Osteoblast (primary cell): Measurements from ENCODE around the gene YIPF3. TPM values are rescaled to one million over a fixed set of nuclear protein-coding genes. Genes with fewer than 3 reads are reported as not detected.
A peak's percentile ranks its signal among the peaks of the same experiment; 100 is the strongest.

Source experiments
- DNase-seq: peaks from one replicate; pipeline ENCODE4 v3.0.0; 2011; ENCODE audit warnings: low spot score, mixed read lengths; ENCODE audit not compliant: insufficient read length; ENCODE audit errors: missing footprints
- H2AFZ ChIP-seq: 2 replicates; pipeline ENCODE4 v1.6.0; 2011; ENCODE audit warnings: mild to moderate bottlenecking, low read length
- H3K27ac ChIP-seq: 2 replicates; pipeline ENCODE4 v1.5.1; 2011; ENCODE audit warnings: mild to moderate bottlenecking, low read depth, low read length, moderate library complexity
- H3K27me3 ChIP-seq: 2 replicates; pipeline ENCODE4 v1.6.0; 2012; ENCODE audit warnings: mild to moderate bottlenecking, control low read depth, inconsistent platforms, low read length, moderate library complexity; ENCODE audit not compliant: insufficient read depth
- H3K36me3 ChIP-seq: 2 replicates; pipeline ENCODE4 v1.5.1; 2011; ENCODE audit warnings: mild to moderate bottlenecking, low read length, control low read depth, moderate library complexity; ENCODE audit not compliant: insufficient read depth
- H3K4me1 ChIP-seq: 2 replicates; pipeline ENCODE4 v1.5.1; 2011; ENCODE audit warnings: mild to moderate bottlenecking, low read length, control low read depth, moderate library complexity; ENCODE audit not compliant: insufficient read depth
- H3K4me2 ChIP-seq: 2 replicates; pipeline ENCODE4 v1.6.0; 2011; ENCODE audit warnings: mild to moderate bottlenecking, low read length; ENCODE audit not compliant: insufficient read depth
- H3K4me3 ChIP-seq: fragments of 200-600 bp; sonication (generic); 3 replicates; pipeline ENCODE4 v1.5.1; 2012; ENCODE audit warnings: mild to moderate bottlenecking, low read length, inconsistent platforms; ENCODE audit not compliant: insufficient read depth
- H3K79me2 ChIP-seq: 2 replicates; pipeline ENCODE4 v1.6.0; 2012; ENCODE audit warnings: mild to moderate bottlenecking, low read length, control low read depth, inconsistent platforms; ENCODE audit not compliant: insufficient read depth
- H3K9me3 ChIP-seq: 2 replicates; pipeline ENCODE4 v1.5.1; 2011; ENCODE audit warnings: low read depth, low read length, control low read depth
- H4K20me1 ChIP-seq: 2 replicates; pipeline ENCODE4 v1.6.0; 2012; ENCODE audit warnings: mild to moderate bottlenecking, low read length, control low read depth; ENCODE audit not compliant: insufficient read depth
- CTCF ChIP-seq: IDR thresholded peaks from 2 replicates; pipeline ENCODE4 v1.5.1; 2011; ENCODE audit warnings: mild to moderate bottlenecking, low read depth, low read length, moderate library complexity; ENCODE audit errors: extremely low read depth
- total RNA-seq: library from RNA; depleted of rRNA; stranded (reverse); fragments of >200 nt; gene quantifications from 2 replicates; pipeline ENCODE4 v1.2.3, GENCODE V29; 2012

YIPF3 gene
- total RNA-seq, 1 donor: 98.8 TPM

GRCh38 chr6:43532201-43532600 lies 15.5 kb upstream of the YIPF3 start:
- H3K27ac ChIP-seq: peak overlapping the region; percentile 52

GRCh38 chr6:43524483-43524961 lies 7.8 kb upstream of the YIPF3 start:
- H3K9me3 ChIP-seq: no peaks in the 10 kb centered on the region

More at GRCh38 chr6:43532201-43532600, 15.5 kb upstream of the YIPF3 start:
- Histone ChIP-seq H3K4me1 (peaks cover 3% of the 10 kb centered on the region), H3K4me2 (no peak overlapping the region), H3K36me3 (peaks cover 53% of the 10 kb centered on the region), H3K79me2 (no peaks in the 10 kb centered on the region), H3K9me3 (no peaks in the 10 kb centered on the region), H4K20me1 (no peaks in the 10 kb centered on the region), H2AFZ (no peak overlapping the region), H3K27me3 (no peaks in the 10 kb centered on the region), H3K4me3 (no peak overlapping the region)
- TF ChIP-seq CTCF: no peak
- DNase-seq: no peak

GRCh38 chr6:43523284-43523683 lies 6.6 kb upstream of the YIPF3 start:
- Histone ChIP-seq H4K20me1 (peaks cover 5% of the 10 kb centered on the region), H3K4me3 (no peak overlapping the region), H3K9me3 (no peaks in the 10 kb centered on the region), H3K4me1 (peaks cover 3% of the 10 kb centered on the region), H2AFZ (no peak overlapping the region), H3K36me3 (peaks cover 87% of the 10 kb centered on the region), H3K4me2 (no peak overlapping the region), H3K27me3 (no peaks in the 10 kb centered on the region), H3K79me2 (peaks cover 22% of the 10 kb centered on the region), H3K27ac (no peak overlapping the region)
- DNase-seq: no peak
- TF ChIP-seq CTCF: no peak

More at GRCh38 chr6:43524483-43524961, 7.8 kb upstream of the YIPF3 start:
- no peak overlapping the region for H3K27ac ChIP-seq
- H3K4me2 ChIP-seq: no peak overlapping the region
- H3K79me2 ChIP-seq: peaks cover 10% of the 10 kb centered on the region
- H3K27me3 ChIP-seq: no peaks in the 10 kb centered on the region
- no peak overlapping the region for H3K4me3 ChIP-seq
- DNase-seq: no peak
- no peak overlapping the region for H2AFZ ChIP-seq
- peaks cover 87% of the 10 kb centered on the region for H3K36me3 ChIP-seq
- H3K4me1 ChIP-seq: no peaks in the 10 kb centered on the region
- TF ChIP-seq CTCF: no peak
- peaks cover 5% of the 10 kb centered on the region for H4K20me1 ChIP-seq

GRCh38 chr6:43522547-43523261 lies 6.0 kb upstream of the YIPF3 start:
- Histone ChIP-seq H3K27ac (no peak overlapping the region), H3K4me2 (no peak overlapping the region), H3K27me3 (no peaks in the 10 kb centered on the region), H2AFZ (no peak overlapping the region), H3K4me1 (peaks cover 8% of the 10 kb centered on the region), H3K79me2 (peaks cover 28% of the 10 kb centered on the region), H4K20me1 (peaks cover 11% of the 10 kb centered on the region), H3K4me3 (no peak overlapping the region), H3K36me3 (peaks cover 81% of the 10 kb centered on the region), H3K9me3 (no peaks in the 10 kb centered on the region)
- no peak for TF ChIP-seq CTCF
- DNase-seq: no peak
